DND-41 (cell line): Measurements from ENCODE around the gene FGL2.

Experiments
- ATAC-seq: fragments of 200-7000 bp; cut with Tn5 transposase; 3 replicates; pipeline ENCODE4 v1.9.1; 2021; ENCODE audit warnings: low read depth; ENCODE audit not compliant: insufficient read depth
- DNase-seq: peaks from one replicate; pipeline ENCODE4 v3.0.0-alpha.2; 2020
- H2AFZ ChIP-seq: 2 replicates; pipeline ENCODE4 v1.6.0; 2012; ENCODE audit warnings: low read depth, low read length
- H3K27ac ChIP-seq: 2 replicates; pipeline ENCODE4 v1.5.1; 2012; ENCODE audit warnings: low read length, inconsistent platforms
- H3K27me3 ChIP-seq: fragments of 200-600 bp; sonication (generic); 2 replicates; pipeline ENCODE4 v1.6.0; 2012; ENCODE audit warnings: low read length, mild to moderate bottlenecking, inconsistent platforms; ENCODE audit not compliant: insufficient read depth, poor library complexity
- H3K36me3 ChIP-seq: 2 replicates; pipeline ENCODE4 v1.5.1; 2012; ENCODE audit warnings: low read length, inconsistent platforms; ENCODE audit not compliant: insufficient read depth
- H3K4me1 ChIP-seq: 2 replicates; pipeline ENCODE4 v1.5.1; 2012; ENCODE audit warnings: mild to moderate bottlenecking, low read length; ENCODE audit not compliant: insufficient read depth
- H3K4me2 ChIP-seq: 2 replicates; pipeline ENCODE4 v1.6.0; 2012; ENCODE audit warnings: mild to moderate bottlenecking, moderate library complexity, low read length, inconsistent platforms; ENCODE audit not compliant: insufficient read depth
- H3K4me3 ChIP-seq, 2 experiments: fragments of 200-600 bp in 1 of 2; shearing (Covaris generic) in 1 of 2; 2 replicates each; pipeline ENCODE4 v1.5.1; 2012 to 2016; ENCODE audit warnings: inconsistent platforms in 2 of 2, low read length in 2 of 2, mild to moderate bottlenecking in 2 of 2, low read depth in 1 of 2, moderate library complexity in 1 of 2
- H3K79me2 ChIP-seq: 2 replicates; pipeline ENCODE4 v1.6.0; 2012; ENCODE audit warnings: low read length, inconsistent platforms; ENCODE audit not compliant: insufficient read depth
- H3K9ac ChIP-seq: 2 replicates; pipeline ENCODE4 v1.6.0; 2012; ENCODE audit warnings: low read depth, mild to moderate bottlenecking, inconsistent platforms, low read length, moderate library complexity
- H3K9me3 ChIP-seq: 2 replicates; pipeline ENCODE4 v1.5.1; 2012; ENCODE audit warnings: low read length, moderate library complexity, mild to moderate bottlenecking, inconsistent platforms; ENCODE audit not compliant: insufficient read depth, severe bottlenecking
- H4K20me1 ChIP-seq: 2 replicates; pipeline ENCODE4 v1.6.0; 2012; ENCODE audit warnings: low read length; ENCODE audit not compliant: insufficient read depth
- CTCF ChIP-seq: IDR thresholded peaks from 2 replicates; pipeline ENCODE4 v1.5.1; 2012; ENCODE audit warnings: borderline replicate concordance, low read length, moderate library complexity, mild to moderate bottlenecking; ENCODE audit not compliant: poor library complexity, severe bottlenecking; ENCODE audit errors: extremely low read depth
- EZH2 ChIP-seq: IDR thresholded peaks from 3 replicates; pipeline ENCODE4 v1.6.1; 2012; ENCODE audit warnings: borderline replicate concordance, low read depth, mild to moderate bottlenecking, moderate library complexity, low read length, inconsistent platforms; ENCODE audit not compliant: severe bottlenecking

FGL2 gene

GRCh38 chr7:77208416-77208815 lies 8.8 kb upstream of the FGL2 start:
- Histone ChIP-seq H3K36me3 (peaks cover 10% of the 10 kb centered on the region; the same call in 1 of the 2 replicates), H3K27ac (no peak overlapping the region), H3K4me2 (no peak overlapping the region), H2AFZ (no peak overlapping the region), H3K27me3 (no peaks in the 10 kb centered on the region), H3K4me1 (no peaks in the 10 kb centered on the region), H4K20me1 (no peaks in the 10 kb centered on the region), H3K4me3 (no peak overlapping the region), H3K79me2 (no peaks in the 10 kb centered on the region), H3K9ac (no peak overlapping the region), H3K9me3 (peaks cover 22% of the 10 kb centered on the region)
- DNase-seq (no peak), ATAC-seq (no peak)
- TF ChIP-seq EZH2: no peak
- no peak for TF ChIP-seq CTCF

GRCh38 chr7:77205706-77206105 lies 6.1 kb upstream of the FGL2 start:
- H3K36me3 ChIP-seq: peaks cover 10% of the 10 kb centered on the region; the same call in 1 of the 2 replicates
- H3K4me3 ChIP-seq: no peak overlapping the region
- H4K20me1 ChIP-seq: no peaks in the 10 kb centered on the region
- H3K4me2 ChIP-seq: no peak overlapping the region
- H3K79me2 ChIP-seq: no peaks in the 10 kb centered on the region
- H3K9me3 ChIP-seq: peaks cover 22% of the 10 kb centered on the region
- ATAC-seq (no peak), DNase-seq (no peak)
- no peak overlapping the region for H3K9ac ChIP-seq
- TF ChIP-seq CTCF: no peak
- TF ChIP-seq EZH2: no peak
- H3K27ac ChIP-seq: no peak overlapping the region
- peaks cover 4% of the 10 kb centered on the region; the same call in 1 of the 2 replicates for H3K4me1 ChIP-seq
- H3K27me3 ChIP-seq: no peaks in the 10 kb centered on the region
- H2AFZ ChIP-seq: no peak overlapping the region

DNA sequence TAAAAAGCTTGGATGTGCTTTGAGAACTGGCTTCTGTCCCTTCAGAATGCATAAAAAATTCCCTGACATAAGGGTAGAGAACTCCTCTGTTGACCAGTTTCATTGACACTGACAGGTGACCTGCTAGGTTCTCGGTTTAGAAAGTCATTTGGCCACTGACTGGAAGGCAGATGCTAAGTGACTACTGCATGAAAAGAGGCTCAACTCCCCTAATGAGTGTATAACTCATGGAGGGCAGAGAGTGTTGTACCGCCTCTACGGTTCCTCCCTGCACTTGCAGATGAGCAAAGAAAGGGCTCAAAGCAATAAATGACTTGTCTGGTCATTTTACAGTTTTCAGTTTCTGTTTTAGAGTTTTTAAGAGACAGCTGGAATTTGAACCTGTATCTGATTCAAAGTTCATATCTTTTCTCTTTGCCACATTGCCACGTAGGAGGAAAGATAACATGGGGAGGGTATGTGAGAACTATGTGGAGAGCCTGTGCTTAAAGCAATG lies 2.9 kb upstream of the FGL2 start:
- Histone ChIP-seq H2AFZ (no peak overlapping the region), H4K20me1 (no peaks in the 10 kb centered on the region), H3K4me3 (no peak overlapping the region), H3K27me3 (no peaks in the 10 kb centered on the region), H3K27ac (no peak overlapping the region), H3K36me3 (no peaks in the 10 kb centered on the region), H3K9me3 (no peaks in the 10 kb centered on the region), H3K4me2 (no peak overlapping the region), H3K4me1 (peaks cover 33% of the 10 kb centered on the region), H3K9ac (no peak overlapping the region), H3K79me2 (no peaks in the 10 kb centered on the region)
- no peak for TF ChIP-seq CTCF
- TF ChIP-seq EZH2: no peak
- ATAC-seq (no peak), DNase-seq (no peak)

- Histone ChIP-seq H3K9ac (peak overlapping the region; percentile 55), H4K20me1 (no peaks in the 10 kb centered on the region), H3K4me2 (peak overlapping the region; percentile 80), H3K27me3 (no peaks in the 10 kb centered on the region), H3K4me3 (peak overlapping the region in 1 of 2 experiments; percentile 54; a peak in 1 of 4 replicates), H3K36me3 (no peaks in the 10 kb centered on the region), H2AFZ (peak overlapping the region; percentile 83; the same call in 1 of the 2 replicates), H3K4me1 (peaks cover 42% of the 10 kb centered on the region), H3K27ac (peak overlapping the region; percentile 86), H3K9me3 (no peaks in the 10 kb centered on the region), H3K79me2 (no peaks in the 10 kb centered on the region)
- no peak for ATAC-seq
- no peak for DNase-seq
- TF ChIP-seq EZH2 (no peak), CTCF (no peak)
Measured at GRCh38 chr7:77200542-77200941, 923 bp upstream of the FGL2 start.
